ENCODE data around the gene PPFIA2.

Gene PPFIA2

GRCh38 chr12:81627336-81628189, 131.6 kb downstream of the PPFIA2 start:
- POLR2A ChIA-PET = no interaction called here
- WGBS (ENCODE audit: insufficient coverage) = no CpG with 5 or more reads among the region's 4 CpGs
- DNase-seq = peak; percentile 17 to 33 (median 28)

GRCh38 chr12:81626406-81626805, 132.7 kb downstream of the PPFIA2 start:
- Histone ChIP-seq H3K27ac (ENCODE audit: insufficient read depth in 1 of 2, low read depth in 1 of 2, low read length in 2 of 2, poor library complexity in 1 of 2, severe bottlenecking in 2 of 2) (no peak overlapping the region), H3K9me3 (ENCODE audit: control extremely low read depth in 1 of 5, control insufficient read depth in 4 of 5, insufficient read depth in 2 of 5, low read depth in 1 of 5, low read length in 4 of 5) (no peaks in the 10 kb centered on the region), H3K4me1 (ENCODE audit: control extremely low read depth in 1 of 4, control insufficient read depth in 4 of 4, insufficient read depth in 4 of 4, low read length in 3 of 4) (no peaks in the 10 kb centered on the region), H3K4me3 (ENCODE audit: control insufficient read depth in 1 of 7, extremely low read depth in 1 of 7, insufficient read depth in 4 of 7, low read depth in 2 of 7, low read length in 6 of 7) (no peak overlapping the region), H3K27me3 (replicated peaks in 2 of 5; ENCODE audit: control insufficient read depth in 4 of 5, insufficient read depth in 5 of 5, low read length in 4 of 5) (no peaks in the 10 kb centered on the region), H3K36me3 (ENCODE audit: control insufficient read depth in 4 of 4, insufficient read depth in 4 of 4, low read length in 3 of 4) (no peaks in the 10 kb centered on the region)
- no CpG with 5 or more reads among the region's 1 CpG for WGBS (ENCODE audit: insufficient coverage)
- CTCF ChIA-PET = interaction anchor here (1.3 kb wide), 1 partner anchor 502 kb away, joined by 3 read pairs; no protein-coding TSS in a partner anchor
- DNase-seq = no peak
- POLR2A ChIA-PET = no interaction called here

More at GRCh38 chr12:81627336-81628189, 131.6 kb downstream of the PPFIA2 start:
- no peak overlapping the region for H3K4me3 ChIP-seq (ENCODE audit: control insufficient read depth in 1 of 7, extremely low read depth in 1 of 7, insufficient read depth in 4 of 7, low read depth in 2 of 7, low read length in 6 of 7)
- no peaks in the 10 kb centered on the region for H3K36me3 ChIP-seq (ENCODE audit: control insufficient read depth in 4 of 4, insufficient read depth in 4 of 4, low read length in 3 of 4)
- CTCF ChIA-PET = interaction anchor here (1.1 kb wide), 1 partner anchor 17 kb away, joined by 4 read pairs; no protein-coding TSS in a partner anchor
- H3K9me3 ChIP-seq (ENCODE audit: control extremely low read depth in 1 of 5, control insufficient read depth in 4 of 5, insufficient read depth in 2 of 5, low read depth in 1 of 5, low read length in 4 of 5) = no peaks in the 10 kb centered on the region
- no peaks in the 10 kb centered on the region for H3K4me1 ChIP-seq (ENCODE audit: control extremely low read depth in 1 of 4, control insufficient read depth in 4 of 4, insufficient read depth in 4 of 4, low read length in 3 of 4)
- H3K27ac ChIP-seq (ENCODE audit: insufficient read depth in 1 of 2, low read depth in 1 of 2, low read length in 2 of 2, poor library complexity in 1 of 2, severe bottlenecking in 2 of 2) = no peak overlapping the region
- no peaks in the 10 kb centered on the region for H3K27me3 ChIP-seq (replicated peaks in 2 of 5; ENCODE audit: control insufficient read depth in 4 of 5, insufficient read depth in 5 of 5, low read length in 4 of 5)

- H3K27ac ChIP-seq (ENCODE audit: insufficient read depth in 1 of 2, low read depth in 1 of 2, low read length in 2 of 2, poor library complexity in 1 of 2, severe bottlenecking in 2 of 2) = no peak overlapping the region
- 60% methylated on average over 1 of the region's 2 CpGs for WGBS (ENCODE audit: insufficient coverage)
- no peak for DNase-seq
- H3K9me3 ChIP-seq (ENCODE audit: control extremely low read depth in 1 of 5, control insufficient read depth in 4 of 5, insufficient read depth in 2 of 5, low read depth in 1 of 5, low read length in 4 of 5) = no peaks in the 10 kb centered on the region
- H3K36me3 ChIP-seq (ENCODE audit: control insufficient read depth in 4 of 4, insufficient read depth in 4 of 4, low read length in 3 of 4) = no peaks in the 10 kb centered on the region
- H3K4me1 ChIP-seq (ENCODE audit: control extremely low read depth in 1 of 4, control insufficient read depth in 4 of 4, insufficient read depth in 4 of 4, low read length in 3 of 4) = no peaks in the 10 kb centered on the region
- peaks cover 0 to 3% (median 0%) of the 10 kb centered on the region in 5 experiments for H3K27me3 ChIP-seq (replicated peaks in 2 of 5; ENCODE audit: control insufficient read depth in 4 of 5, insufficient read depth in 5 of 5, low read length in 4 of 5)
- CTCF ChIA-PET = interaction anchor here (1.3 kb wide), 1 partner anchor 17 kb away, joined by 3 read pairs; no protein-coding TSS in a partner anchor
- POLR2A ChIA-PET = no interaction called here
- no peak overlapping the region for H3K4me3 ChIP-seq (ENCODE audit: control insufficient read depth in 1 of 7, extremely low read depth in 1 of 7, insufficient read depth in 4 of 7, low read depth in 2 of 7, low read length in 6 of 7)
Measured at GRCh38 chr12:81617915-81618314, 141.2 kb downstream of the PPFIA2 start.

GRCh38 chr12:81615026-81615588, 144.0 kb downstream of the PPFIA2 start:
- ChIA-PET POLR2A (no interaction called here), CTCF (no interaction called here)
- DNase-seq = no peak
- Histone ChIP-seq H3K36me3 (ENCODE audit: control insufficient read depth in 4 of 4, insufficient read depth in 4 of 4, low read length in 3 of 4) (no peaks in the 10 kb centered on the region), H3K27me3 (replicated peaks in 2 of 5; ENCODE audit: control insufficient read depth in 4 of 5, insufficient read depth in 5 of 5, low read length in 4 of 5) (peaks cover 0 to 3% (median 0%) of the 10 kb centered on the region in 5 experiments), H3K4me1 (ENCODE audit: control extremely low read depth in 1 of 4, control insufficient read depth in 4 of 4, insufficient read depth in 4 of 4, low read length in 3 of 4) (no peaks in the 10 kb centered on the region), H3K9me3 (ENCODE audit: control extremely low read depth in 1 of 5, control insufficient read depth in 4 of 5, insufficient read depth in 2 of 5, low read depth in 1 of 5, low read length in 4 of 5) (no peaks in the 10 kb centered on the region), H3K27ac (ENCODE audit: insufficient read depth in 1 of 2, low read depth in 1 of 2, low read length in 2 of 2, poor library complexity in 1 of 2, severe bottlenecking in 2 of 2) (no peak overlapping the region), H3K4me3 (ENCODE audit: control insufficient read depth in 1 of 7, extremely low read depth in 1 of 7, insufficient read depth in 4 of 7, low read depth in 2 of 7, low read length in 6 of 7) (no peak overlapping the region)
- 100% methylated on average over 3 of the region's 3 CpGs for WGBS (ENCODE audit: insufficient coverage)

- Histone ChIP-seq H3K4me1 (ENCODE audit: control extremely low read depth in 1 of 4, control insufficient read depth in 4 of 4, insufficient read depth in 4 of 4, low read length in 3 of 4) (no peaks in the 10 kb centered on the region), H3K36me3 (ENCODE audit: control insufficient read depth in 4 of 4, insufficient read depth in 4 of 4, low read length in 3 of 4) (no peaks in the 10 kb centered on the region), H3K9me3 (ENCODE audit: control extremely low read depth in 1 of 5, control insufficient read depth in 4 of 5, insufficient read depth in 2 of 5, low read depth in 1 of 5, low read length in 4 of 5) (no peaks in the 10 kb centered on the region), H3K27ac (ENCODE audit: insufficient read depth in 1 of 2, low read depth in 1 of 2, low read length in 2 of 2, poor library complexity in 1 of 2, severe bottlenecking in 2 of 2) (no peak overlapping the region), H3K4me3 (ENCODE audit: control insufficient read depth in 1 of 7, extremely low read depth in 1 of 7, insufficient read depth in 4 of 7, low read depth in 2 of 7, low read length in 6 of 7) (no peak overlapping the region), H3K27me3 (replicated peaks in 2 of 5; ENCODE audit: control insufficient read depth in 4 of 5, insufficient read depth in 5 of 5, low read length in 4 of 5) (peaks cover 0 to 3% (median 0%) of the 10 kb centered on the region in 5 experiments)
- peak in 2 of 3 donors; percentile 2 to 7 for DNase-seq
- ChIA-PET POLR2A (no interaction called here), CTCF (interaction anchor here (0.7 to 2.5 kb wide), 3 partner anchors 10 to 23 kb away, joined by 3 to 10 read pairs (median 3); no protein-coding TSS in a partner anchor)
- WGBS (ENCODE audit: insufficient coverage) = 86% methylated on average over 16 of the region's 18 CpGs
Measured at GRCh38 chr12:81610955-81611889, 147.9 kb downstream of the PPFIA2 start.

GRCh38 chr12:81597928-81598604, 161.1 kb downstream of the PPFIA2 start:
- no peaks in the 10 kb centered on the region for H3K9me3 ChIP-seq (ENCODE audit: control extremely low read depth in 1 of 5, control insufficient read depth in 4 of 5, insufficient read depth in 2 of 5, low read depth in 1 of 5, low read length in 4 of 5)
- no peaks in the 10 kb centered on the region for H3K27me3 ChIP-seq (replicated peaks in 2 of 5; ENCODE audit: control insufficient read depth in 4 of 5, insufficient read depth in 5 of 5, low read length in 4 of 5)
- peak in 1 of 3 donors; percentile 0 for DNase-seq
- no peaks in the 10 kb centered on the region for H3K36me3 ChIP-seq (ENCODE audit: control insufficient read depth in 4 of 4, insufficient read depth in 4 of 4, low read length in 3 of 4)
- ChIA-PET CTCF (interaction anchor here (0.6 kb wide), 1 partner anchor 39 kb away, joined by 3 read pairs; no protein-coding TSS in a partner anchor), POLR2A (no interaction called here)
- no peak overlapping the region for H3K4me3 ChIP-seq (ENCODE audit: control insufficient read depth in 1 of 7, extremely low read depth in 1 of 7, insufficient read depth in 4 of 7, low read depth in 2 of 7, low read length in 6 of 7)
- no peaks in the 10 kb centered on the region for H3K4me1 ChIP-seq (ENCODE audit: control extremely low read depth in 1 of 4, control insufficient read depth in 4 of 4, insufficient read depth in 4 of 4, low read length in 3 of 4)
- WGBS (ENCODE audit: insufficient coverage) = 83% methylated on average over 2 of the region's 7 CpGs
- no peak overlapping the region for H3K27ac ChIP-seq (ENCODE audit: insufficient read depth in 1 of 2, low read depth in 1 of 2, low read length in 2 of 2, poor library complexity in 1 of 2, severe bottlenecking in 2 of 2)
